ENCODE measurements around the gene PSMB3.
A peak's percentile ranks its signal among the peaks of the same experiment; 100 is the strongest.

Gene PSMB3

DNA sequence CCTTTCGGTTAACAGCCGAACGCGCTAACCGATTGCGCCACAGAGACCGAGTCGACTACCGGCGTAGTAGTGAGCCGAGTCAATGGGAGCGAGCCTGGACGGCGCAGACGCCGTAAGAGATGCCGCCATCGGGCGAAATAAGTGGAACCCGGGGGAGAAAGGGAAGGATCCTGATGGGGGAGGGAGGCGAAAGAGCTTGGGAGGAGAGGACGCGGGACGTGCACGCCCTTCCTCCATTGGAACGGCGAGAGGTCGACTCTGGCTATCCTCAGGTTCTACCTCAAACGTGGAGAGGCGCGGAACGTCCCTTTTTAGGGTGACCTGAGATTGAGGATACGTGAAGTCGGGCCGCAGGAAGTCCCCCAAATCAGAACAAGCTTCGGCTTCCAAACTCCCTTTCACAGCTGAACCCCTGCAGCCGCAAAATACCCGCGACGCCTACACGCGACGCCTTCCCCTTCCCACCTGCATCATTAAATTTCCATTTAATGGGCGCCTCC lies 683 bp upstream of the PSMB3 start:
- WGBS, 2 experiments (ENCODE audit: insufficient coverage in 2 of 2), result 0 to 1% methylated on average over 31 to 37 of the region's 44 CpGs
- no peaks in the 10 kb centered on the region for H3K9me3 ChIP-seq (ENCODE audit: control insufficient read depth, low read length)
- no peaks in the 10 kb centered on the region for H3K4me1 ChIP-seq (ENCODE audit: control insufficient read depth, insufficient read depth, low read length, poor library complexity, severe bottlenecking)
- peaks cover 32% of the 10 kb centered on the region for H3K36me3 ChIP-seq (ENCODE audit: control insufficient read depth, insufficient read depth, low read length)
- peak overlapping the region; percentile 62 for H3K27ac ChIP-seq (ENCODE audit: low read depth, low read length, severe bottlenecking)
- peak overlapping the region; percentile 91 for H3K4me3 ChIP-seq (ENCODE audit: extremely low read depth, insufficient read depth, low read length, poor library complexity, severe bottlenecking)

DNA sequence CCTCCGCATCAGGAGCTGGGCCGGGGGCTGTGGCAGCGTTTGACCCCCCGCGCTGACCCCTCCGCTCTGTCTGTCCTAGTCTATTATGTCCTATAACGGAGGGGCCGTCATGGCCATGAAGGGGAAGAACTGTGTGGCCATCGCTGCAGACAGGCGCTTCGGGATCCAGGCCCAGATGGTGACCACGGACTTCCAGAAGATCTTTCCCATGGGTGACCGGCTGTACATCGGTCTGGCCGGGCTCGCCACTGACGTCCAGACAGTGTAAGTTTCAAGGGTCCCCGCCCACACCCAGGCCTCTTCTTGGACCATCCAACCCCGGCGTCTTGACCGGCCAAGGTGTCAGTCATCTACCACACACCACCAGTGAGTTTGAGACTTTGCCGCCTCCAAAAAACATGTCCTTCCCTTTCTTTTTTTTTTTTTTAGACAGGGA lies 548 bp downstream of the PSMB3 start:
- H3K27ac ChIP-seq (ENCODE audit: low read depth, low read length, severe bottlenecking), result peak overlapping the region; percentile 51
- H3K4me1 ChIP-seq (ENCODE audit: control insufficient read depth, insufficient read depth, low read length, poor library complexity, severe bottlenecking), result no peaks in the 10 kb centered on the region
- H3K36me3 ChIP-seq (ENCODE audit: control insufficient read depth, insufficient read depth, low read length), result peaks cover 42% of the 10 kb centered on the region
- H3K9me3 ChIP-seq (ENCODE audit: control insufficient read depth, low read length), result no peaks in the 10 kb centered on the region
- WGBS, 2 experiments (ENCODE audit: insufficient coverage in 2 of 2), result 10 to 12% methylated on average over 19 to 22 of the region's 22 CpGs
- peak overlapping the region; percentile 91 for H3K4me3 ChIP-seq (ENCODE audit: extremely low read depth, insufficient read depth, low read length, poor library complexity, severe bottlenecking)

DNA sequence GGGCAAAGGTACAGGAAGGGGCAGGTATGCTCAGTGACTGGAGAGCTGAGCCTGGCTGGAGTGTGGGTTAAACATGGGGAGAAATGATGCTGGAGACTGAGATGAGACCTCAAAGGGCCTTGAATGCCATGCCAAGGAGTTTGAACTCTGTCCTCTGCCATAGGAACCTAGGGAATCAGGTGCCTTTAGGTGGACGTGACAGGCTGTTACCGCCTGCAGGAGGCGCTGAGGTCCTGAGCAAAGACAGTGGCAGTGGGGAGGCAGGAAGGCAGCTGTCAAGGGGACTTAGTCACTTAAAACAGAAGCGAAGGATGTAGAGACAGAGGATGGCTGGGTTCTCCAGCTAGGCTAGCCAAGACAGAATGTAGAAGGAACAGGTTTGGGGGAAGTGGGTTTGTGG lies 9.1 kb downstream of the PSMB3 start:
- Histone ChIP-seq H3K4me1 (ENCODE audit: control insufficient read depth, insufficient read depth, low read length, poor library complexity, severe bottlenecking) (no peaks in the 10 kb centered on the region), H3K36me3 (ENCODE audit: control insufficient read depth, insufficient read depth, low read length) (peaks cover 89% of the 10 kb centered on the region), H3K4me3 (ENCODE audit: extremely low read depth, insufficient read depth, low read length, poor library complexity, severe bottlenecking) (no peak overlapping the region), H3K9me3 (ENCODE audit: control insufficient read depth, low read length) (no peaks in the 10 kb centered on the region), H3K27ac (ENCODE audit: low read depth, low read length, severe bottlenecking) (no peak overlapping the region)
- 81 to 90% methylated on average over 4 of the region's 4 CpGs for WGBS, 2 experiments (ENCODE audit: insufficient coverage in 2 of 2)

DNA sequence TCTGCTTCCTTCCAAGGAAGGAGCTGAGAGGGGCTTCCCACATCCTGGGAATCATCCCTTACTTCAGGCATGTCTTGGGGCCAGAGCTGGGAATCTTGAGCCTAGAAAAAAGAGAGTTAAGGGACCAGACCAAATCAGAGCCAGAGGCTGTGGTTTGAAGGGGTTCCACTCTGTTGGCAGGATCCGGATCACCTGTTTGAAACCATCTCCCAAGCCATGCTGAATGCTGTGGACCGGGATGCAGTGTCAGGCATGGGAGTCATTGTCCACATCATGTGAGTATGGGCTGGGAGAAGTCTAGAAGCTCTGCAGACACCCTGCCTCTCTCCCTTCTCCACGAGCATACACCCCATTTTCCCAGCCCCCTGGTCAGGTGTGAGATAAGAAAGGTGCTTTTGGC lies 9.7 kb downstream of the PSMB3 start:
- Histone ChIP-seq H3K36me3 (ENCODE audit: control insufficient read depth, insufficient read depth, low read length) (peaks cover 89% of the 10 kb centered on the region), H3K4me3 (ENCODE audit: extremely low read depth, insufficient read depth, low read length, poor library complexity, severe bottlenecking) (no peak overlapping the region), H3K27ac (ENCODE audit: low read depth, low read length, severe bottlenecking) (no peak overlapping the region), H3K4me1 (ENCODE audit: control insufficient read depth, insufficient read depth, low read length, poor library complexity, severe bottlenecking) (no peaks in the 10 kb centered on the region), H3K9me3 (ENCODE audit: control insufficient read depth, low read length) (no peaks in the 10 kb centered on the region)
- WGBS, 2 experiments (ENCODE audit: insufficient coverage in 2 of 2), result 94 to 95% methylated on average over 2 of the region's 3 CpGs

DNA sequence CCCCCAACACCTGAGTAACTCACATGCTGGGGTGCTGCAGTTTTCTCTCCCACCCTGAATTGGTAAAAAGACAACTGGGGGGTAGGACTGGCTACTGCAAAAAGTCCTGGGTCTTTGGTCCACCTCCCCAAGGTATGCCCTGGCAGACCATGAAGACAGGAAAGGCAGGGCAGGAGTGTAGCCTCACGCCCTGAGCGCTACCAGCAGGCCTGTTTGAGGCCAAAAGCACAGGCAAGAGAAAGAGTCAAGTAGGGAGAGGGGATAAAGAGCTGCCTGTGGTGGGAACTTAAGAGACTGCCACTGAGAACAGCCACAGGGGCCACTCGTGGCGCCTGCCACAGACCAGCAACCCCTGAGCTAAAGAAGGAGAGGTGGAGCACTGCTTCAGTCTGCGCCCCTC lies 13.8 kb downstream of the PSMB3 start:
- no peaks in the 10 kb centered on the region for H3K9me3 ChIP-seq (ENCODE audit: control insufficient read depth, low read length)
- whole genome bisulfite sequencing, 2 experiments (ENCODE audit: insufficient coverage in 2 of 2), result 94 to 96% methylated on average over 5 of the region's 5 CpGs
- no peak overlapping the region for H3K27ac ChIP-seq (ENCODE audit: low read depth, low read length, severe bottlenecking)
- H3K36me3 ChIP-seq (ENCODE audit: control insufficient read depth, insufficient read depth, low read length), result peaks cover 92% of the 10 kb centered on the region
- H3K4me1 ChIP-seq (ENCODE audit: control insufficient read depth, insufficient read depth, low read length, poor library complexity, severe bottlenecking), result peaks cover 4% of the 10 kb centered on the region
- no peak overlapping the region for H3K4me3 ChIP-seq (ENCODE audit: extremely low read depth, insufficient read depth, low read length, poor library complexity, severe bottlenecking)

DNA sequence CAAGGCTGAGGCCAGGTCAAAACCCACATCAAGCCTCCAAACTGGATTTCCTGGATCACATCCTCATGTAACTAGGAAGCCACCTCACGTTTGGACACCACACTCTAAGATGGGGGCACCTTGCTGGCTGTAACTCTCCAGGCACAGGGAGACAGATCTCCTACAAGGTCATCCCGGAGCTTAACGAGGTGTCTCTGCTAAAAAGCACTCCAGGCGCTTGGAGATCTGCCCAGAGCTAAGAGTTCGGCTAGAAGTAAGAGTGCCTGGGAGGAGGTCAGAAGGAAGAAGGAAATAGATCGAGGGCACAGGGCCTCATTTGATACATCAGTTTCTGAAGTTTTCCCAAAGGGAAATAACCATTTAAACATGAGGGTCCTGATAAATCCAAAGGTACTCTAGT lies 15.9 kb downstream of the PSMB3 start:
- Histone ChIP-seq H3K9me3 (ENCODE audit: control insufficient read depth, low read length) (no peaks in the 10 kb centered on the region), H3K36me3 (ENCODE audit: control insufficient read depth, insufficient read depth, low read length) (peaks cover 94% of the 10 kb centered on the region), H3K27ac (ENCODE audit: low read depth, low read length, severe bottlenecking) (no peak overlapping the region), H3K4me1 (ENCODE audit: control insufficient read depth, insufficient read depth, low read length, poor library complexity, severe bottlenecking) (peaks cover 4% of the 10 kb centered on the region), H3K4me3 (ENCODE audit: extremely low read depth, insufficient read depth, low read length, poor library complexity, severe bottlenecking) (no peak overlapping the region)
- WGBS, 2 experiments (ENCODE audit: insufficient coverage in 2 of 2), result 94% methylated on average over 4 to 6 of the region's 6 CpGs

DNA sequence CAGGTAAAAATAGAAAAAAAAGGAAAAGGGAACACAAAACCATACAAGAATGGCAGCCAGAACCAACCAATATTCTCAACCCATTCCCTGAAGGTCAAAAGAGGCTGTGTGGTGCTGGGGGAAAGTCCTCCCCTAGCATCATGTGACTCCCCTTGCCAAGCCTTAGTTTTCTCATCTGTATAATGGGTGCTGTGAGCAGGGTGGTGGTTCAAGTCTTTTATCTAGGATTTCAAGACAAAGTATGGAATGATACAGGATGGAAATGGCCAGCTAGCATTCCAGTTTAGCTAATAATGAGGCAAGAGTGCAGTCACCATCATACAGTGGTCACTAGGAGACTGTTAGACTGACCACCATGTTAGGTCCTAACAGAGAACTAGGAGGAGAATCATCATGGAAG lies 20.7 kb downstream of the PSMB3 start:
- H3K9me3 ChIP-seq (ENCODE audit: control insufficient read depth, low read length), result no peaks in the 10 kb centered on the region
- H3K36me3 ChIP-seq (ENCODE audit: control insufficient read depth, insufficient read depth, low read length), result peaks cover 95% of the 10 kb centered on the region
- H3K4me1 ChIP-seq (ENCODE audit: control insufficient read depth, insufficient read depth, low read length, poor library complexity, severe bottlenecking), result no peaks in the 10 kb centered on the region
- no peak overlapping the region for H3K27ac ChIP-seq (ENCODE audit: low read depth, low read length, severe bottlenecking)
- H3K4me3 ChIP-seq (ENCODE audit: extremely low read depth, insufficient read depth, low read length, poor library complexity, severe bottlenecking), result no peak overlapping the region

DNA sequence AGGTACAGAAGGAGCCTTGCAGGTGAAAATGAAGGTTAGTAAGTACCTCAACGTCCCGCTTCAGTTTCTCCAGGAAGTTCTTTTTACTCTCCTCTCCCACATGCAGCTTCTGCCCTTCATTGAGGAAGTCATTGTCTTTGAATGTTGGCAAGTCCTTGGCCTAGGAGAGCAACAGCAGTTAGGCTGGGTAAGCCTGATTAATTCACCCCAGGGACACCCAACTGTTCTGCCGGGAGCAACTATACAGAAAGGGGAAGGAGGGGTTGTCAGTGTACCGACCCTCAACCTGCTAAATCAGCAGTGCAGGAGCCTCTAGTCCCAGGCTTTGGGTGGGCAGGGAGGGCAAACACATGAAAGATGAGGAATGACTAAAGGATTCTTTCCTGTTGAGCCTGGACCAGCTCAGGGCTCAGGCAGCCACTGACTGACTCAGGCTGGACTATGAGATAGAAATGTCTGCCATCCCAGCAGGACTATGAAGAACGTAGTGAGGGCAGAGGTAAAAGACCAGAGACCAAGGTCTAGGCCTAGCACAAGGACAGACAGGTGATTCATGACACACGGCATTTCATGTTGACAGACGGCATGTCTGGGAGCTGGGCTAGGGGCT lies 25.2 kb downstream of the PSMB3 start:
- H3K27ac ChIP-seq (ENCODE audit: low read depth, low read length, severe bottlenecking), result no peak overlapping the region
- no peaks in the 10 kb centered on the region for H3K4me1 ChIP-seq (ENCODE audit: control insufficient read depth, insufficient read depth, low read length, poor library complexity, severe bottlenecking)
- H3K9me3 ChIP-seq (ENCODE audit: control insufficient read depth, low read length), result no peaks in the 10 kb centered on the region
- no peak overlapping the region for H3K4me3 ChIP-seq (ENCODE audit: extremely low read depth, insufficient read depth, low read length, poor library complexity, severe bottlenecking)
- 72 to 78% methylated on average over 5 of the region's 7 CpGs for WGBS, 2 experiments (ENCODE audit: insufficient coverage in 2 of 2)
- H3K36me3 ChIP-seq (ENCODE audit: control insufficient read depth, insufficient read depth, low read length), result peaks cover 96% of the 10 kb centered on the region

DNA sequence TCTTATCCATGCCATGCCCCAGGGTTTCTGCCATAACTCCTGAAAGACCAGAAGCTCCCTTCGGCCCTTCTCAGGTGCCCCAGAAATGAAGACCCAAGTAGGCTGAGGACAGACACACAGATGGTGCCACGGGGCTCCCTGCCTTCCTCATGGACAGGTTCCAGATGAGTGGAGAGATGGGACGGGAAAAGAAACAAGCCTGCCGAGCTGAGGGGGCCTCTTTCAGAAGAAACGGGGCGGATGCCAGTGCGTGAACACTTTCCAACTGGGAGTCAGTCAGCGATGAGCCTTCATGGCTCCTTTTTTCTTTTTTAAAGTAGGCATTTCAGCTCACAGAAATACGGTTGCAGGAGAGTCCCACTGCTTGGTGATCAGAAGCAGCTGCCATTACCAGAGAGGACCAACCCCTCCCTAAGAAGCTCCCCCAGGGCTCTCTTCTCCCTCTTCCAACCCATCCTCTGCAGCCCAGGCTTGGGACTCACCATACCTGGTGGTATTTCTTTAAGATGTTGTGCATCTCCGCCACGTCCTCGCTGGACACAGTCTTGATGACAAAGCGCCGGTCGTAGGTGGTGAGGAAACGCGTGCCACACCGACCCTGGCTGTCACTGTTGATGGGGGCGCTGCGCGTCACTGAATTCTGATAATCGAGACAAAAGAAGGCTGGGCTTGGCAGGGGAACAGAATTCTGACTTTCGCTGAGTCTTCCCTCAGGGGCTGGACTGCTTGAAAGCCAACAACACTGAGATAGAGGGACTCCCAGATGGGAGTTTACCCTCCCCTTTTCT lies 27.6 kb downstream of the PSMB3 start:
- H3K4me1 ChIP-seq (ENCODE audit: control insufficient read depth, insufficient read depth, low read length, poor library complexity, severe bottlenecking), result no peaks in the 10 kb centered on the region
- H3K36me3 ChIP-seq (ENCODE audit: control insufficient read depth, insufficient read depth, low read length), result peaks cover 96% of the 10 kb centered on the region
- no peaks in the 10 kb centered on the region for H3K9me3 ChIP-seq (ENCODE audit: control insufficient read depth, low read length)
- no peak overlapping the region for H3K4me3 ChIP-seq (ENCODE audit: extremely low read depth, insufficient read depth, low read length, poor library complexity, severe bottlenecking)
- H3K27ac ChIP-seq (ENCODE audit: low read depth, low read length, severe bottlenecking), result no peak overlapping the region
- WGBS, 2 experiments (ENCODE audit: insufficient coverage in 2 of 2), result 96 to 97% methylated on average over 22 of the region's 23 CpGs

DNA sequence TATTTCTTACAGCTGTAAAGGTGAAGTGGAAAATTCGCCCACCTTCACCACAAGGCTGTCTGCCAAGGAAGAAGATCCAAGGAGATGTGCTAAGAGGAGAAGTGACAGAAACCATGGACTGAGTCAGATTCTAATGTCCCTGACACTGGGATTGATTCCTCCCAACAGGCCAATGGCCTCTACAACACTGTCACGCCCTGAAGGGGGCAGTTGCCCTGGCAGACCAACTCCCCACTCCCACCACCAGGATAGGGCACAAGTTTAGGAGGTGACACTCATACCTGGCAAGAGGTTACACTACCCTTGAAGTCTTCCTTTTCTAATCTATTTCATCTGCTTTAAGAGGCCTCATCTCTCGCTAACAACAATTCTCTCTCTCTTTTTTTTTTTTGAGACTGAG lies 30.7 kb downstream of the PSMB3 start:
- peaks cover 90% of the 10 kb centered on the region for H3K36me3 ChIP-seq (ENCODE audit: control insufficient read depth, insufficient read depth, low read length)
- peaks cover 3% of the 10 kb centered on the region for H3K4me1 ChIP-seq (ENCODE audit: control insufficient read depth, insufficient read depth, low read length, poor library complexity, severe bottlenecking)
- no peak overlapping the region for H3K4me3 ChIP-seq (ENCODE audit: extremely low read depth, insufficient read depth, low read length, poor library complexity, severe bottlenecking)
- no peak overlapping the region for H3K27ac ChIP-seq (ENCODE audit: low read depth, low read length, severe bottlenecking)
- WGBS, 2 experiments (ENCODE audit: insufficient coverage in 2 of 2), result 100% methylated on average over 2 of the region's 3 CpGs
- no peaks in the 10 kb centered on the region for H3K9me3 ChIP-seq (ENCODE audit: control insufficient read depth, low read length)

DNA sequence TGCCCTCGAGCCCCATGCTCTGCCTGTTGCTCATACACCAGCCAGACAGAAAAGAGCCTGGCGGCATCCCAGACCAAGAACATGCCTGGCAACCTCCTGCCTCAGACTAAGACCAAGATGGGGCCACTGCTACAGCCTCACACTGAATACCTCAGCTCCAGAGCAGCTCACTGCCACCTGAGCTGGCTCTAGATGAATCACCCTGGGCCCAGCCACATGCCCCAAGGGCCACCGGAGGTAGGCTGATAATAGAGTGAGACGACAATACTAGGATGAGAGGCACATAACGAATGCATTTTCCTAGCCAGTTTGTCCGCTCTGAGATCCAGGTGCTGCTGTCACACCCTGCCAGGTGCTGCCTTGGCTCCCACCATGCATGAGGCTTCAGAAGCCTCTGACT lies 33.8 kb downstream of the PSMB3 start:
- WGBS, 2 experiments (ENCODE audit: insufficient coverage in 2 of 2), result 78 to 82% methylated on average over 5 to 6 of the region's 6 CpGs
- H3K4me3 ChIP-seq (ENCODE audit: extremely low read depth, insufficient read depth, low read length, poor library complexity, severe bottlenecking), result no peak overlapping the region
- peaks cover 69% of the 10 kb centered on the region for H3K36me3 ChIP-seq (ENCODE audit: control insufficient read depth, insufficient read depth, low read length)
- H3K9me3 ChIP-seq (ENCODE audit: control insufficient read depth, low read length), result no peaks in the 10 kb centered on the region
- peaks cover 13% of the 10 kb centered on the region for H3K4me1 ChIP-seq (ENCODE audit: control insufficient read depth, insufficient read depth, low read length, poor library complexity, severe bottlenecking)
- no peak overlapping the region for H3K27ac ChIP-seq (ENCODE audit: low read depth, low read length, severe bottlenecking)
